Heart right ventricle (tissue), 16 donors: ENCODE measurements around the gene HHATL. TPM values are rescaled to one million over a fixed set of nuclear protein-coding genes. Genes with fewer than 3 reads are reported as not detected.

ENCODE experiments used
- ATAC-seq, 8 donors: fragments of 200-7000 bp; cut with Tn5 transposase; one replicate each; pipeline ENCODE4 v1.9.1; 2020; ENCODE audit warnings: mild to moderate bottlenecking in 8 of 8, moderate library complexity in 8 of 8, moderate number of reproducible peaks in 1 of 8
- DNase-seq, 2 donors: peaks; one replicate each; pipeline ENCODE4 v3.0.0-alpha.2; 2020
- H3K27ac ChIP-seq, 10 donors: fragments of 200-600 bp; sonication (generic) in 2 of 10; one replicate each; pipeline versions ENCODE4 v1.5.0 to v1.8.0; 2020 to 2022; ENCODE audit warnings: mild to moderate bottlenecking in 3 of 10
- H3K27me3 ChIP-seq, 7 donors: fragments of 200-600 bp; one replicate each; pipeline ENCODE4 v1.8.0; 2021 to 2022; ENCODE audit warnings: mild to moderate bottlenecking in 2 of 7
- H3K36me3 ChIP-seq, 9 donors: fragments of 200-600 bp; sonication (generic) in 1 of 9; one replicate each; pipeline versions ENCODE4 v1.5.0 to v1.8.0; 2020 to 2022; ENCODE audit warnings: mild to moderate bottlenecking in 2 of 9
- H3K4me1 ChIP-seq, 9 donors: fragments of 200-600 bp; sonication (generic) in 1 of 9; one replicate each; pipeline versions ENCODE4 v1.5.0 to v1.8.0; 2020 to 2022; ENCODE audit warnings: mild to moderate bottlenecking in 4 of 9
- H3K4me3 ChIP-seq, 10 donors: fragments of 200-600 bp; sonication (generic) in 2 of 10; one replicate each; pipeline versions ENCODE4 v1.5.0 to v1.8.0; 2020 to 2022; ENCODE audit warnings: mild to moderate bottlenecking in 7 of 10, moderate library complexity in 2 of 10
- H3K9me3 ChIP-seq, 11 donors: fragments of 200-600 bp in 10 of 11; sonication (generic) in 2 of 11; one replicate each; pipeline versions ENCODE4 v1.5.0 to v1.8.0; 2013 to 2022; ENCODE audit warnings: mild to moderate bottlenecking in 2 of 11, control low read depth in 1 of 11, moderate library complexity in 1 of 11
- CTCF ChIP-seq, 9 donors: fragments of 200-600 bp; sonication (generic) in 2 of 9; IDR thresholded peaks; one replicate each; pipeline versions ENCODE4 v1.5.0 to v1.8.0; 2021 to 2022; ENCODE audit warnings: antibody characterized with exemption in 9 of 9, mild to moderate bottlenecking in 5 of 9, moderate library complexity in 1 of 9
- WGBS, 2 donors: extraction: QIAGEN DNeasy Blood & Tissue Kit; methylation state at CpG; one replicate each; pipeline ENCODE4 v1.1.7; 2013; ENCODE audit warnings: inconsistent platforms in 1 of 2; 5-methylcytosine and 5-hydroxymethylcytosine counted together
- intact Hi-C, 10 donors: fragments of 100-400 bp; cut with DNase I; formaldehyde crosslinking; loops; one replicate each; pipeline versions ENCODE4 v1.11.1 to v1.14.2; 2022
- polyA plus RNA-seq, 2 donors: library from polyadenylated mRNA; stranded (reverse); fragments of 200-250 nt; gene quantifications; one replicate each; pipeline ENCODE4 v1.2.3, GENCODE V29; 2013
- total RNA-seq, 10 donors: library from RNA; stranded (reverse); fragmentation: NEBNext Ultra II Directional in 3 of 10; extraction: Animal tissue kit (Norgen Biotek cat#: 25700) in 3 of 10; gene quantifications; one replicate each; pipeline versions ENCODE4 v1.2.1 to v1.2.4, GENCODE V29; 2021 to 2023
- donor health status: Arrhythmogenic right ventricular cardiomyopathy.
- donor health status: ischemic (EF 13 %, LVEDD 7.1; RV severe dilation, severe dysfunction).
- donor health status: healthy with polysubstance abuse.
- donor health status: DM: no; HTN: yes; CAD: no.
- donor health status: DM: no; HTN: no; CAD: no.
- donor health status: ischemic (EF 25% LVEDD 6.9; RV normal size, moderate dysfunction).
- donor health status: ischemic (EF 25% LVEDD 5.7; RV mildly dilated, moderate dysfunction).
- donor health status: healthy.
- donor health status: DM: yes; HTN: yes; CAD: no.
- donor health status: Ischemic cardiomyopathy.
- donor health status: ischemic (EF 35%, LVEDD 5.7; RV mildly dilated, moderate dysfunction).
- donor health status: nonischemic (EF 11% LVEDD 7.7; RV severe dilation, severe dysfunction).
- donor health status: DM: yes; HTN: yes; CAD: no.
- donor health status: PGD.
- donor health status: ischemic (EF 29% LVEDD 5.4; RV normal size, mild dysfunction).
- donor health status: nonischemic (EF 23%, LVEDD 6.1; RV moderate dilation, normal function).

Gene HHATL
- total and polyA plus RNA-seq, 12 donors, result 332 to 2,035 (median 624) TPM

- Histone ChIP-seq H3K36me3 (no peaks in the 10 kb centered on the region), H3K4me3 (no peak overlapping the region), H3K27me3 (no peaks in the 10 kb centered on the region), H3K9me3 (no peaks in the 10 kb centered on the region), H3K27ac (peak overlapping the region in 2 of 10 donors; percentile 44 to 75), H3K4me1 (peaks cover 0 to 28% (median 3%) of the 10 kb centered on the region in 9 donors)
- TF ChIP-seq CTCF (IDR thresholded peaks at IDR 0.05), result no peak
- WGBS, 2 donors, result 79 to 88% methylated on average over 5 of the region's 5 CpGs
- DNase-seq (no peak), ATAC-seq (no peak)
- intact Hi-C loops, result no loop called here
Observed at GRCh38 chr3:42718338-42718737, 15.7 kb upstream of the HHATL start.

GRCh38 chr3:42717306-42717705 lies 14.7 kb upstream of the HHATL start:
- TF ChIP-seq CTCF (IDR thresholded peaks at IDR 0.05), result no peak
- no peak overlapping the region for H3K4me3 ChIP-seq
- intact Hi-C loops, result no loop called here
- H3K4me1 ChIP-seq, result peaks cover 0 to 21% (median 0%) of the 10 kb centered on the region in 9 donors
- ATAC-seq (no peak), DNase-seq (no peak)
- no peaks in the 10 kb centered on the region for H3K36me3 ChIP-seq
- no peaks in the 10 kb centered on the region for H3K9me3 ChIP-seq
- no peaks in the 10 kb centered on the region for H3K27me3 ChIP-seq
- WGBS, 2 donors, result 93 to 95% methylated on average over 6 of the region's 6 CpGs
- H3K27ac ChIP-seq, result no peak overlapping the region

- Histone ChIP-seq H3K9me3 (no peaks in the 10 kb centered on the region), H3K4me3 (no peak overlapping the region), H3K36me3 (no peaks in the 10 kb centered on the region), H3K27me3 (no peaks in the 10 kb centered on the region), H3K4me1 (peaks cover 0 to under 1% (median 0%) of the 10 kb centered on the region in 9 donors), H3K27ac (no peak overlapping the region)
- intact Hi-C loops, result no loop called here
- ATAC-seq (no peak), DNase-seq (no peak)
- WGBS, 2 donors, result 76 to 77% methylated on average over 4 of the region's 4 CpGs
- TF ChIP-seq CTCF (IDR thresholded peaks at IDR 0.05), result no peak
Observed at GRCh38 chr3:42714171-42714852, 11.7 kb upstream of the HHATL start.

- Histone ChIP-seq H3K27ac (no peak overlapping the region), H3K27me3 (no peaks in the 10 kb centered on the region), H3K9me3 (no peaks in the 10 kb centered on the region), H3K4me3 (no peak overlapping the region), H3K4me1 (no peaks in the 10 kb centered on the region), H3K36me3 (no peaks in the 10 kb centered on the region)
- WGBS, 2 donors, result 35 to 59% methylated on average over 2 of the region's 2 CpGs
- no peak for TF ChIP-seq CTCF (IDR thresholded peaks at IDR 0.05)
- intact Hi-C loops, result no loop called here
- no peak for DNase-seq
- no peak for ATAC-seq
Observed at GRCh38 chr3:42713747-42714146, 11.1 kb upstream of the HHATL start.
